GM21825 (cell line): ENCODE measurements around the gene ZNRF3.
"Not testable (repeated sequence)": the region's sequence is repeated elsewhere in the genome, so short reads cannot be mapped to it uniquely, and the experiment has no call there.

Experiments
- ATAC-seq: cut with Tn5 transposase; IDR thresholded peaks from one replicate; pipeline ENCODE4 v1.9.1; 2021; ENCODE audit warnings: mild to moderate bottlenecking, moderate library complexity; ENCODE audit not compliant: unreplicated experiment

The ZNRF3 gene

GRCh38 chr22:29000641-29001040, 117.3 kb downstream of the ZNRF3 start:
- no peak for ATAC-seq

DNA sequence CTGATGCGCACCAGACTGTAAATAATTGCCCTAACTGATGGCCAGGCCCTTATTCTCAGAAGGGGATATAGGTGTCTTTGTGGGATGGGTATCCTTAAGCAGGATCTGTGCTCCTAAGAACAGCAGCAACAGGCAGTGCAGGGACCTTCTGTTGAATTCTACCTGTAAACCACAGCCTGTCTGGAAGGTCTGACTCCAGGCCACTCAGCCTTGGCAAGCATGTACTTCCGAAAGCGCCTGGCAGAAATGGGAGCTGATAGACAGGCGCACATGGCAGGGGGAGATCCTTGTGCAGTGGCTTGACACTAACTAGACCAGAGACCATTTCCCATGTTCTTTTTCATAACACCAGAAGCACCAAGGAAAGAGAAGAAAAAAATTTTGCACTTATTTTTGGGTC, 119.2 kb downstream of the ZNRF3 start:
- ATAC-seq, result no peak

- no peak for ATAC-seq
These were observed 120.2 kb downstream of the ZNRF3 start for GRCh38 chr22:29003552-29003951.

- no peak for ATAC-seq
These were observed 120.7 kb downstream of the ZNRF3 start for GRCh38 chr22:29003975-29004646.

DNA sequence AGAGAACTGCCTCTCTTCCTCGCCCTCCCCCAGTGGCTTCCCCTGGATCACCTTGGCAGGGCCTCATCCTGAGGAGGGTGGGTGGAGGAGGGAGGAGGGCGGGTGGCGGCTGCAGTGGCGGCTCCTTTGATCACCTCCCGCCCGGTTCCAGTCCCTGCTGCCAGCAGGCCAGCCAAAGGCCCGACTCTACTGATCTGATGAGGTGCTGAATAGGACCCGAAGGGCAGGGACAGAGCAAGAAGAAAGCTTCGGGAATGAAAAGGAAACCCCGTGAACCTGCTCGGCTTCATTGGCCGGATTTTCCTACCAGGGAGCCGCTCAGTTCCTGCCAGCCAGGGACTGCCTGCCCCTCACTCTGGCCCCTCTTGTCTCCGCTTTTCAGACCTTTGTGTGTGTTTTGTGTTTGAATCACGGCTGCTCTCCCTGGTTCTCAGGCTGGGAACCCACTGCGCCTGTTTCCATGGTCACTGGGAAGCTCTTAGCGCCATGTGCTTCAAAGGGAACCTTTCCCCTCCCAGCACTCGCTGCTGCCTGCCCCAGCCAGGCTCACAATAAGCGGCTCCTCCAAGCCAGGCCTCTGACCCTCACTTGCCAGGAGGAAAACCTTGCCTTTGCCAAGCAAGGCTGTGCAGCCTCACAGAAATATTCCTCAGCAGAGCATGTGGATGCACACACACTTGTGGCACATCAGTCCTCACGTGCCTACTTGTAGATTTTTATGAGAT, 121.4 kb downstream of the ZNRF3 start:
- no peak for ATAC-seq

DNA sequence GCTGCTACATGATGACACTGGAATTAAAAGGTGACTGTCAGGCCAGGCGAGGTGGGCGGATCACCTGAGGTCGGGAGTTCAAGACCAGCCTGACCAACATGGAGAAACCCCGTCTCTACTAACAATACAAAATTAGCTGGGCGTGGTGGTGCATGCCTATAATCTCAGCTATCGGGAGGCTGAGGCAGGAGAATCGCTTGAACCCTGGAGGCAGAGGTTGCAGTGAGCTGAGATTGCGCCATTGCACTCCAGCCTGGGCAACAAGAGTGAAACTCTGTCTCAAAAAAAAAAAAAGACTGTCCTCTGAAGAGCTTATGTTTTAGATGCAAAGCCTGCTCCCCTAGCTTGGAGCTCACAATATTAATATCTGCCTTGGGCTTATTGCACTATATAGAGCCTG, 122.4 kb downstream of the ZNRF3 start:
- not testable (repeated sequence) for ATAC-seq

- no peak for ATAC-seq
These were observed 123.0 kb downstream of the ZNRF3 start for GRCh38 chr22:29006346-29006745.

DNA sequence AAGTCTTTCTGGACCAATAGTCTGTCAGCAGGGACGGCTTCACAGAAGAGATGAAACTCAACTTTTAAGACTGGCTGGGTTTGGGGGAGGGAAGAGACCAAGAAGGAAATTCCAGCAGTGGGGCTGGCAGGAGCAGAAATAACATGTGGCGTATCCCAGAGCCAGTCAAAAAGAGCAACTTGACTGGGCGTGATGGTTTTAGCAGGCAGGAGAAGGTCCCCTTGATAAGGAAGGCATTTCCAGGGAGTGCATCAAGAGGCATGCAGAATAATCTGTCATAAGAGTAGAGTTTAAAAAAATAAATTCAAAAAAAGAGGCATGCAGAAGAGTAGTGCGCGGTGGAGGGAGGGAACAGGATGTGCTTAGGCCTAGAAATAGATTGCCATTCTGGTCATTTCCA, 125.8 kb downstream of the ZNRF3 start:
- no peak for ATAC-seq

GRCh38 chr22:29011240-29012100, 128.1 kb downstream of the ZNRF3 start:
- no peak for ATAC-seq

DNA sequence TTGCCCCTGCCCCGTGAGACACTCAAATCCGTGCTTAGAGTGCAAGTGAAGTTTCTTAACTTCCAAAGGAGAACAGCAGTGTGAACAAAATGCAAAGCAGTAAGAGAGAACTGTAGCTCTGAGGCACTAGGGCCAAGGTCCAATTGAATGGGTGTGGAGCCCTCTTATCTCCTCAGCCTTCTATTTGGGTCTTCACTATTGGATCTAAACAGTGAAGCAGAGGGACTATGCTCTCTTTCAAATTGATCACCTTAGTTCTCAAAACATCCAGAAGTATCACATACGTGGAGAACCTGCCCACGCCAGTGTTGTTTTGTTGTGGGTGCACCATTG, 128.7 kb downstream of the ZNRF3 start:
- no peak for ATAC-seq

DNA sequence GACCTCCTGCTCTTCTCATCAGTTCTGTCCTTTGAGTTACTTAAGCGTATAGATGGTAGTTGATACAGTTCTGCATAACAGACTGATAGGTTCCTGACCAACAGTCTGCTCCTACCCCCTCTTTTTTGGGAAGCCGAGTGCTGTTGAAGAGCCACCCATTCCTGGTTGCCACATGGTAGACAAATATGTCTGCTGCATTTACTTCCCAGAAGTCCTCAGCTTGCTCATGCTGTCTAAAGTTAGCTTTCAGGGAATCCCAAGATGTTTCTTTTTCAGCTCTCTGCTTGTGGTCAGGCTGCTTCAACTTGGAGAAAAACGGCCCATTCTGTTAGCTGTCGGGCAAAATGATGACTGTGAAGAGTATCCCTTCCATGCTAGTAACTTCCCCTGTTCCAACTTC, 129.6 kb downstream of the ZNRF3 start:
- no peak for ATAC-seq

DNA sequence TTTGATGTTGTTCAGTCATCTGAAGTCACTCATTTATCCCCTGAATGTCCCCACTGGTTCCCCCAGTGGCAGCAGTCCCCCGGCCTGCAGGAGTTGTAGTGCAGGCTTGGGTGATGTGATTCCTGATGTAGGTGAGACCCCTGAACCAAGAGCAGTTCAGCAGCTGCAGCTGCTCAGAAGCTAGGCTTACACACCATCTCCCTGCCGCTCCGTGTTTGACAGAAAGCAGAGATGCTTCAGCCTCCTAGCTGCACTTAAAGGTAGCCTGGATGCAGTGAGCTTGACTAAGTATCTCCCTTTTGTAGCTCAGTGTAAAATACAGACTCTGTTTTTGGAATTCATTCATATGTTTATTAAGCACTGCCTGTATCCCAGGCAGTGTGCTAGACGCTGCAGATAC, 130.9 kb downstream of the ZNRF3 start:
- ATAC-seq, result no peak

DNA sequence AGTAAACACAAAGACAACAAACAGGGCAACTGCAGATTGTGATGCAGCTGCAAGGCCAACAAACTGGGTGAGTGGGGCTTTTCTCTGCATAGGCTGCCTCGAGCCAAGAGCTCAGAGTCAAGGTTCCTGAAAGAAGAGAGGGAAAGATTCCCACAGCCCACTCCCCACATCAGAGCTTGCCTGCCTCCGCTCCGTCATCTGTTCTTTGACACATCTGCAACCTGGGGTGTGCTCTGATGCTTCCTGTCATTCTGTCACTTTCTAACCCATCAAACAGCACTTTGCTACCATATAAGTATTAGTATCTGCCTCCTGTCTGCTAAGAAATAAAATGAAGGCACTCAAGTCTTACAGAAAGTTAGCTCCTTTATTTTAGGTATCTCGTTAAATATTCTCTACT, 131.4 kb downstream of the ZNRF3 start:
- no peak for ATAC-seq

GRCh38 chr22:29016067-29016938, 132.9 kb downstream of the ZNRF3 start:
- no peak for ATAC-seq

GRCh38 chr22:29018293-29019189, 135.2 kb downstream of the ZNRF3 start:
- ATAC-seq, result no peak

DNA sequence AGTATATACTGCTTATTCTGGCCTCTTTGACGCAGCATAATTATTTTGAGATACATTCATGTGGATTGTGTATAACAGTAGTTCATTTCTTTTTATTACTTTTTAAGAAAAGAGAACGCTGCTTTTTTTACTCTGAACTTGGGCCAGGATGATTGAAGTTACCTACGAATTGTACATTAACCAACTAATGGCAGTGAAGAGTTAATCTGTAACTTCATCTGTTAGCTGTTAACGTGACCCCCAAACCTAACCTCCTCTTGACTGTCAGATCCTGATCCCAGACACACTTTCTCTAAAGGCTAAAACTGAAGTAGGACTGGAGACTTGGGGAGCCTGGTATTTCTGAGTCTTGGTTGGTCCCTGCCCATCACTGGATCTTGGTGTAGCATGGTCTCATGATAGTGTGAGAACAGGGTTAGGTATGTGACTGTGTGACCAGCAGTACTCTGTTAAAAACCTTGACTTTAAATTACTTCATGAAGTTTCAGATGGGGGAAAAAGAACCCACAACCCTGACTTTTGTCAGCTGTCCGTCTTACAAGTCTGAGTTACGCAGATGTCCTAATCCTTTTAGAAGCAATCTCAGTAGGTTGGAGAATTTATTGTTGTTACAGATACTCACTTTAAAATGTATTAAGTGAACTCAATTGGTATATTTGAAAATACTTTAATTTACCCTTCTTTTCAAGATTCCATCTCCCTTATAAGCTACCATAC, 138.9 kb downstream of the ZNRF3 start:
- ATAC-seq, result no peak

DNA sequence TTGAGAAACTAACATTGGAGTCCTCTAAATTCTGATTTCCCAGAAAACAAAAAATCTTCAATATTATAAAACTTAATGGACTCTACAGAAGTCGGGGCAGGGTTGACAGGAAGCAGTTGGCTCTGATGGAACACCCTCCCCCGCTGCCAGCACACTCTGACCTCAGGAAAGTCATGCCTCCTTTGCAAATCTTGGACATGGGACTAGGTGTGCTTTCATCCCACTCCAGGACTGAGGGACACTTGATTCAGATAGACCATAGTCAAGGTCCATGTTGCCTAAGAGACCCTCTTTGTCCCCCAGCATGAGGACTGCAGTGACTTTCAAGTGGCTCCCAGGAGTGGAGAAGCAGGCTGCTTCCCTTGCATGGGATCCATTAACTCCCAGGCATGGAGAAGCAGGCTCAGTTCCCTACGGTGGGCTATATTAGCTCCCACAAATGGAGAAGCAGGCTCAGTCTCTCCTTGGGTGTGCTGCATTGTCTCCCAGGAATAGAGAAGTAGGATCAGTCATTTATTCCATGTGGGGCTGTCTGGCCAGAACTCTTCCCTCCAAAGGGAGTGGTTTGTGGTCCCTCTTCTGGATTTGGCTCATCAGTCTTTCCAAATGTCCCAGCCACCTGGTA, 139.9 kb downstream of the ZNRF3 start:
- no peak for ATAC-seq

GRCh38 chr22:29026579-29026978, 143.2 kb downstream of the ZNRF3 start:
- no peak for ATAC-seq

- no peak for ATAC-seq
These were observed 145.1 kb downstream of the ZNRF3 start for GRCh38 chr22:29028468-29028867.
